C4-2B (cell line): Measurements from ENCODE around the gene PPL.

Experiments used
- ZFX ChIP-seq: fragments of 450-650 bp; IDR thresholded peaks from 2 replicates; pipeline ENCODE4 v1.6.1; 2017
- TF ChIP-seq, protein P1 (sequence below): fragments of 450-650 bp; conservative IDR thresholded peaks from 2 replicates; pipeline ENCODE4 v1.5.1; 2017; ENCODE audit warnings: mild to moderate bottlenecking

GRCh38 chr16:4902038-4902437 lies 34.9 kb downstream of the PPL start:
- TF ChIP-seq, protein P1, sequence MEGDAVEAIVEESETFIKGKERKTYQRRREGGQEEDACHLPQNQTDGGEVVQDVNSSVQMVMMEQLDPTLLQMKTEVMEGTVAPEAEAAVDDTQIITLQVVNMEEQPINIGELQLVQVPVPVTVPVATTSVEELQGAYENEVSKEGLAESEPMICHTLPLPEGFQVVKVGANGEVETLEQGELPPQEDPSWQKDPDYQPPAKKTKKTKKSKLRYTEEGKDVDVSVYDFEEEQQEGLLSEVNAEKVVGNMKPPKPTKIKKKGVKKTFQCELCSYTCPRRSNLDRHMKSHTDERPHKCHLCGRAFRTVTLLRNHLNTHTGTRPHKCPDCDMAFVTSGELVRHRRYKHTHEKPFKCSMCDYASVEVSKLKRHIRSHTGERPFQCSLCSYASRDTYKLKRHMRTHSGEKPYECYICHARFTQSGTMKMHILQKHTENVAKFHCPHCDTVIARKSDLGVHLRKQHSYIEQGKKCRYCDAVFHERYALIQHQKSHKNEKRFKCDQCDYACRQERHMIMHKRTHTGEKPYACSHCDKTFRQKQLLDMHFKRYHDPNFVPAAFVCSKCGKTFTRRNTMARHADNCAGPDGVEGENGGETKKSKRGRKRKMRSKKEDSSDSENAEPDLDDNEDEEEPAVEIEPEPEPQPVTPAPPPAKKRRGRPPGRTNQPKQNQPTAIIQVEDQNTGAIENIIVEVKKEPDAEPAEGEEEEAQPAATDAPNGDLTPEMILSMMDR, result no peak
- TF ChIP-seq ZFX, result no peak
